GM19452 (cell line): ENCODE results near the gene BCR.

Experiments used
- ATAC-seq: cut with Tn5 transposase; IDR thresholded peaks from one replicate; pipeline ENCODE4 v1.9.1; 2021; ENCODE audit not compliant: unreplicated experiment

The BCR gene

DNA sequence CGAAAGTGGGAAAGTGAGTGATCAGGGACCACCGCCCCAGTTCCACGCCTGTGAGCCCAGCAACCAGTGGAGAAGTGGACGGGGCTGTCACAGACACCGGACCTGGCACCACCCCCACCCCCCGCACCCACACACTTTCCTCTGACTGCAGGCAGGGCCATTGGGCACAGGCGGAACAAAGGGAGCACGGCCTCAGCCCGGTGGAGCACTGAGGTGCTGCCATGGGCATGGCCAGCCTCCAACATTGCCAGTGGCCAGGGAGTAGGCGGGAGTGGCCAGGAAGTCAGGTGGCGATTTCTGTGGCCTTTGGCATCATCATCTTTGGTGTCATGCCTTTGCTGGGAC is 78.5 kb downstream of the BCR start:
- no peak for ATAC-seq

- no peak for ATAC-seq
These were observed 79.8 kb downstream of the BCR start for GRCh38 chr22:23259916-23260644.

- ATAC-seq: no peak
These were observed 80.6 kb downstream of the BCR start for GRCh38 chr22:23260645-23261581.

GRCh38 chr22:23261900-23262450 is 81.7 kb downstream of the BCR start:
- no peak for ATAC-seq

GRCh38 chr22:23262518-23263332 is 82.4 kb downstream of the BCR start:
- no peak for ATAC-seq

DNA sequence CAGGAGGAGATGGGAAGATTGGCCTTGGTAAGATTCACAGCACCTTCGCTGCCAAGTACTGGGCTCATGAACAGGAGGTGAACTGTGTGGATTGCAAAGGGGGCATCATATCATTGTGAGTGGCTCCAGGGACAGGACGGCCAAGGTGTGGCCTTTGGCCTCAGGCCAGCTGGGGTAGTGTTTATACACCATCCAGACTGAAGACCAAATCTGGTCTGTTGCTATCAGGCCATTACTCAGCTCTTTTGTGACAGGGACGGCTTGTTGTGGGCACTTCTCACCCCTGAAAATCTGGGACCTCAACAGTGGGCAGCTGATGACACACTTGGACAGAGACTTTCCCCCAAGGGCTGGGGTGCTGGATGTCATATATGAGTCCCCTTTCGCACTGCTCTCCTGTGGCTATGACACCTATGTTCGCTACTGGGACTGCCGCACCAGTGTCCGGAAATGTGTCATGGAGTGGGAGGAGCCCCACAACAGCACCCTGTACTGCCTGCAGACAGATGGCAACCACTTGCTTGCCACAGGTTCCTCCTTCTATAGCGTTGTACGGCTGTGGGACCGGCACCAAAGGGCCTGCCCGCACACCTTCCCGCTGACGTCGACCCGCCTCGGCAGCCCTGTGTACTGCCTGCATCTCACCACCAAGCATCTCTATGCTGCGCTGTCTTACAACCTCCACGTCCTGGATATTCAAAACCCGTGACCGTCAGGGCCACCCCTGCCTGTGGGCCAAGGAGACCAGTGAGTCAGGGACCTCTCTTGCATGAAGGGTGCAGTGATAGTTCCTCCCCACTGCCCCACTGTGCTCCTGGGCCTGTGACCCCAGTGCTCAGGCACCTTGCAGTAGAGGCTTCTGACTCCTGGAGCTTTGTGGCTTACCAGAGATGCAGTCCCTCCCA is 83.6 kb downstream of the BCR start:
- ATAC-seq: no peak

- no peak for ATAC-seq
These were observed 84.5 kb downstream of the BCR start for GRCh38 chr22:23264610-23265367.

DNA sequence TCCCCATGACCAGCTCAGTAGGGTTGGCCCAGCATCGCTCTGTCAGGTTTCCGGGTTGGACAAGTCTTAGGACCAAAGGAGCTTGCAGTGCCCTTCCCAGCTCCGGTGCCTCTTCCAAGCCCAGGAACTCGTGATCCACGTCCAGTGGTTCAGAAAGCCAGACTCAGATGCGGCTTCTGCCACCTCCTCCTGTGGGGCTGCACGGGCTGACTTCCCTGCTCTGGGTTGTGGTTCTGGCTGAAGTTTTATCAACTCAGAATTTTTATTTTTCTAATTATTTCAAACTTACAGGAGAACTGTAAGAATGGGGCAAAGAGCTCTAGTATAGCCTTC is 85.0 kb downstream of the BCR start:
- ATAC-seq: no peak

GRCh38 chr22:23266780-23267179 is 86.5 kb downstream of the BCR start:
- ATAC-seq: no peak

DNA sequence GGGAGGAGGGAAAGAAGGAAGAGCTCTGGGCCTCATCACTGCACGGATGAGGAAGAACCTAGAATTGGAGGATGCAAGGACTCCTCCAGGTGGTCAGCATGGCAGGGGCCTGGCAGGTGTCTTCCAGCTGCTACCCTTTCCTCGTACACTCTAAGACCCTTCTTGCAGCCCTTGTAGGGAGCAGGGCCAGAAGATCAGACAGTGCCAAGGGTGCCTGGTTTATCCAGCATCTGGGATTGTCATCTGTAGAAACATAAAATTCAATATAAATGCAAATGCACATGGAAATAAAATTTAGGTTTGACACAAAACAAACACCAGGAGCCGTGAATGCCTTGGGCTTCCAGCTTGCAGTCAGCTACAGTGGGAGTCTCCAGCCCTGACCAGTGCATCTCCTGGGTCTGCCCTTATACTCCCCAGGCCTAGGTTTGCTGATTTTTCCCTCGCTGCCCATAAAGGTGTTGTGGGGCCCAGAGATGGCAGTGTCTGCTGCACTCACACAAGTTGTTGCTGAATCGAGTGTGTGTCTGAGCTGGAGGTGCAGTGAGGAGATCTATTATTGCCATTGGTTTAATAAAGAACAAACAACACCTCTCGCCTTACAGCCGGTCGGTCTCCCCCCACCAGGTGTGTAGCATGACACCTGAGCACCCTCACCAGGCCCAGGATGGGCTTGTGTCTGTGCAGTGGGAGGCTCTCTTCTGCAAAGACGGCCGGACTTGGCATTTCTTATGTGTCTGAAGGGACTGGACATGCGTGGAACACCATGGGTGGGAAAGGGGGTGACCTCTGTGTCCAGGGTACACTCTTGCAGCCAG is 87.1 kb downstream of the BCR start:
- ATAC-seq: no peak

DNA sequence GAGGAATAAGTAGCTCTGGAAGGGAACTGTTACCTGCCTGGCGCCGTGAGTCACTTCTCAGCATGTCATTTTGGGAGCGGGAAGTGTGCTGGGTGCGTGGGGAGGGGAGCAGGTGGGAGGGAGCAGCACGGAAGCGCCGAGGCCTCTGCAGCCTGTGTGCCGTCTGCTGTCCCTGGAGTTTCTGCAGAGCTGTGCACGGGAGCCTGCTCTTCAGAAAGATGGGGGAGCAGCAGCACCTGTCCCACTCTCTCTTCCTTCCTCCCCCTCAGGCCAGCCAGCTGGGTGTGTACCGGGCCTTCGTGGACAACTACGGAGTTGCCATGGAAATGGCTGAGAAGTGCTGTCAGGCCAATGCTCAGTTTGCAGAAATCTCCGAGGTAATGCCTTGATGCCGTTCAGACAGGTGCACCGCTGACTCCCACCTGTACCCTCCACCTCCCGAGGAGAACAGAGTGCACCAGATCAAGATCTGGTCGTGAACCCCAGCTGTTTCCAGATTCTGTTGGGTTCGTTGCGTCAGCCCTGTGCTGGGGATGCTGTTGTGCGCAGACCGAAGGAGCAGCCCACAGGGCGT is 87.9 kb downstream of the BCR start:
- ATAC-seq: no peak

DNA sequence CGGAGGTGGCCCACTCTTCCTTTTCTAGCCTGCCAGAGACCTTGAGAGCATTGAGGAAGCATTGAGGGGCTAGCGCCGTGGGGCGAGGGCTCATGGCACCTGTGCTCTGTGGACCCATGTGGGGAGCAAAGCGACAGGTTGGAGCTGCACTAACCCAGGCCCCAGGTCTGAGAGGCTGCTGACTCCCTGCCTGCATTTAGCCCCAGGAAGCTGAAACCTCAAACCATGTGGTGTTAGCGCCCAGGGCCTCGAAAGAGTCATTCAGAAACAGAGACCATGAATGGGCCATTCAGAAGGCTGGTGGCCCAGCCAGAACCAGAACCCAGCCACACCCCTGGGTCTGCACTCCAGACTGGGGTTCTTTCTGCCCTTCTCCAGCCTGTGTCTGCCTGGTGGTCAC is 88.6 kb downstream of the BCR start:
- no peak for ATAC-seq

DNA sequence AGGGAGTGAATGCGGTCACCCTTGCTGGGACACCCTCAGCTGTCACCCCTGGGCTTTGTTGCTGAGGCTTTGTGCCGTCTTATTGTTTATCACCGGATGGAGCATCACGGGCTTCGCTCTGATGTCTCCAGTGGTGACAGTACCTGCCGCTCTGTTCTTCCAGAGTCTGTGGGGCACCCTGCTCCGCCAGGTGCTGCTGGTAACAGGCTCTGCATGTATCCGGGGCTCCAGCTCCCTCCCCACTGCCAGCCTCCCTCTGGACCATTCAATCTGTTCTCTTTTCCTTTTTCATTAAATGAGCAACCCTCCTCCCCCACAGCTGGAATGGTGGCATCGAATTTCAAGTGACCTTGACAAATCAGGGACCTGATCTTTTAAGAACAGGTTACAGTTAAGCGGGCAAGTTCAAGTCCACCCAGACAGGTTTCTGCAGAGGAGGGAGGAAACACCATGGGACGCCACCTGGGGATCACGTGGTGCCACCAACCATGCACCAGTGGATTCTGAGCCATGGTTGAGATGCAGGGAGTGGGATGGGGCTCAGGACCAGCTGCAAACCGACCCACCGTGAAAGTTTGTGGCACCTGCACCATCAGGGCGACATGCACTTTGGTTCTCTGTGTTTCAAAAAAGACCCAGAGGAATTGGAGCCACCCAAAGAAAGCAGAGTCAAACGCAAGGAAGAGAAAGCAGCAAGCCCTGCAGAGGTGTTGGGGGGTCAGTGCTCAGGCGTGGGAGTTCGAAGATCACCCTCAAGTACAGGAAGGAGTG is 89.3 kb downstream of the BCR start:
- ATAC-seq: no peak

- no peak for ATAC-seq
These were observed 90.0 kb downstream of the BCR start for GRCh38 chr22:23270212-23270733.

DNA sequence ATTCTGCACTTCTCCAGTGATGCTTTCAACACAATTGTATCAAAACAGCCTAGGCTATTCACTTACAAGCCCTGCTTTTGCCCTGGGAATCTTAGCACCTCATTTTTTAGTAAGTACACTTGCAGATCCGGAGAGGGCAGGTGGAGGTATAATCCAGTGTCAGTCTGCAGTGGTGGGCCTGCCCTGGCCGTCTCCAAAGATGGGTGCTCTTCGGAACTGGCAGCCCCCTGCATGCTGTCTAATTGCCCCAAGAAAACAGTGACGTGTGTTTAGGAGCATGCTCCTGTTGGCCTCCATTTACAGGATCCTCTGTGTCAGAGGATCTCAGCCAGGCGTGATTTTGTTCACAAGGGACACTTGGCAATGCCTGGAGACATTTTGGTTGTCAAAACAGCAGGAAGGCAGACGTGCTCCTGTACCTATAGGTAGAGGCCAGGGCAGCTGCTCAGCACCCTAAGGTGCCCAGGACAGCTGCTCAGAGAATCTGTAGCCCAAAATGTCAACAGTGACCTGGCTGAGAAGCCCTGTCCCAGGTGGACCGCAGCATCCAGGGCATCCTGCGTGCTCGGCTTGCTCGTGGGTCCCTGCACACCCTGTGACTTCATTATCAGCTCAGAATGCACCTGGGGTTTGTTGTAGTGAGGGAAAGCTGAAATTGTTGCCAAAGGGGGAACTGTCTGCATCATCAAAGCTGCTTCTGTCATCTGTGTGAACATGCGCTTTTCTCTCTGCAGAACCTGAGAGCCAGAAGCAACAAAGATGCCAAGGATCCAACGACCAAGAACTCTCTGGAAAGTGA is 90.7 kb downstream of the BCR start:
- no peak for ATAC-seq

DNA sequence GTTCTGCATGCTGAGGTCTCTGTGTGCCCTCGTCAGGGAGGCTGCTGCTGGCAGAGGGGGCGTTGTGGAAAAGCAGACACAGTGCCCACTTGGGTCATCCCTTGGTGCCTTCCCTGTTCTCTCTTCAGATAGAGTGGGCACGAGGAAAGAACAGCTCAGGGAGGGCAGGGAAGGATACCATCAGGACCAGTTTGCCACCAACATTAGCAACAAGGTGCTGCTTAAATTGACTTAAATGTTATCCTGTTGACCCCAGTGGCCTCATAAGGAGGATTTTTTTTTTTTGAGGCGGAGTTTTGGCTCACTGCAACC is 91.2 kb downstream of the BCR start:
- ATAC-seq: no peak

- ATAC-seq: no peak
These were observed 92.1 kb downstream of the BCR start for GRCh38 chr22:23272371-23272770.
